Smooth muscle cell (in vitro differentiated cells): ENCODE results near the gene LMBR1. TPM values are rescaled to one million over a fixed set of nuclear protein-coding genes. Genes with fewer than 3 reads are reported as not detected.
A peak's percentile ranks its signal among the peaks of the same experiment; 100 is the strongest.
"Not testable (repeated sequence)": the region's sequence is repeated elsewhere in the genome, so short reads cannot be mapped to it uniquely, and the experiment has no call there.

Source experiments
- DNase-seq: peaks from one replicate; lab custom pipeline; 2025; ENCODE audit not compliant: unreplicated experiment; lab: John Stamatoyannopoulos, UW
- H2AFZ ChIP-seq: fragments of 200-600 bp; sonication (generic); 2 replicates; pipeline ENCODE4 v1.6.0; 2016; ENCODE audit warnings: antibody characterized with exemption, low read depth, mild to moderate bottlenecking
- H3F3A ChIP-seq: fragments of 200-600 bp; sonication (generic); 2 replicates; pipeline ENCODE4 v1.6.0; 2017; ENCODE audit warnings: antibody characterized with exemption, low read depth
- H3K27ac ChIP-seq: fragments of 200-600 bp; sonication (generic); 2 replicates; pipeline ENCODE4 v1.5.1; 2016; ENCODE audit warnings: low read depth, mild to moderate bottlenecking
- H3K27me3 ChIP-seq: fragments of 200-600 bp; sonication (generic); 2 replicates; pipeline ENCODE4 v1.6.1; 2016; ENCODE audit warnings: low read depth, mild to moderate bottlenecking
- H3K36me3 ChIP-seq: fragments of 200-600 bp; sonication (generic); 2 replicates; pipeline ENCODE4 v1.5.1; 2016; ENCODE audit warnings: low read depth
- H3K4me1 ChIP-seq: fragments of 200-600 bp; sonication (generic); 2 replicates; pipeline ENCODE4 v1.5.1; 2016; ENCODE audit warnings: low read depth
- H3K4me2 ChIP-seq: fragments of 200-600 bp; sonication (generic); 2 replicates; pipeline ENCODE4 v1.6.0; 2016; ENCODE audit warnings: mild to moderate bottlenecking
- H3K4me3 ChIP-seq: fragments of 200-600 bp; sonication (generic); 2 replicates; pipeline ENCODE4 v1.5.1; 2016; ENCODE audit warnings: mild to moderate bottlenecking
- H3K79me2 ChIP-seq: fragments of 200-600 bp; sonication (generic); 2 replicates; pipeline ENCODE4 v1.6.0; 2016; ENCODE audit warnings: low read depth, mild to moderate bottlenecking
- H3K9ac ChIP-seq: fragments of 200-600 bp; sonication (generic); 2 replicates; pipeline ENCODE4 v1.6.0; 2016; ENCODE audit warnings: low read depth
- H3K9me3 ChIP-seq: fragments of 200-600 bp; sonication (generic); replicated peaks from 2 replicates; pipeline ENCODE4 v1.5.1; 2016; ENCODE audit warnings: low read depth
- H4K20me1 ChIP-seq: fragments of 200-600 bp; sonication (generic); 2 replicates; pipeline ENCODE4 v1.6.0; 2016; ENCODE audit warnings: low read depth
- WGBS: methylation state at CpG from one replicate; pipeline ENCODE4 v1.1.7; 2016; ENCODE audit warnings: low lambda C conversion rate; 5-methylcytosine and 5-hydroxymethylcytosine counted together
- polyA plus RNA-seq: library from polyadenylated mRNA; unstranded; fragments of >200 nt; fragmentation: Nextera tagmentation; extraction: Ambion mirVana; gene quantifications from 2 replicates; pipeline ENCODE4 v1.2.1, GENCODE V29; 2016
- total RNA-seq: library from RNA; depleted of rRNA; stranded (reverse); fragments of >200 nt; gene quantifications from 2 replicates; pipeline ENCODE4 v1.2.3, GENCODE V29; 2014
- TF ChIP-seq, protein P1 (sequence below): fragments of 200-600 bp; sonication (generic); IDR thresholded peaks from 2 replicates; pipeline ENCODE4 v1.5.1; 2017; ENCODE audit warnings: borderline replicate concordance, mild to moderate bottlenecking, antibody characterized with exemption; ENCODE audit not compliant: insufficient read depth, poor library complexity, severe bottlenecking

Gene LMBR1
- total and polyA plus RNA-seq, 2 experiments from 2014 or later: 9.7 to 30.3 TPM

DNA sequence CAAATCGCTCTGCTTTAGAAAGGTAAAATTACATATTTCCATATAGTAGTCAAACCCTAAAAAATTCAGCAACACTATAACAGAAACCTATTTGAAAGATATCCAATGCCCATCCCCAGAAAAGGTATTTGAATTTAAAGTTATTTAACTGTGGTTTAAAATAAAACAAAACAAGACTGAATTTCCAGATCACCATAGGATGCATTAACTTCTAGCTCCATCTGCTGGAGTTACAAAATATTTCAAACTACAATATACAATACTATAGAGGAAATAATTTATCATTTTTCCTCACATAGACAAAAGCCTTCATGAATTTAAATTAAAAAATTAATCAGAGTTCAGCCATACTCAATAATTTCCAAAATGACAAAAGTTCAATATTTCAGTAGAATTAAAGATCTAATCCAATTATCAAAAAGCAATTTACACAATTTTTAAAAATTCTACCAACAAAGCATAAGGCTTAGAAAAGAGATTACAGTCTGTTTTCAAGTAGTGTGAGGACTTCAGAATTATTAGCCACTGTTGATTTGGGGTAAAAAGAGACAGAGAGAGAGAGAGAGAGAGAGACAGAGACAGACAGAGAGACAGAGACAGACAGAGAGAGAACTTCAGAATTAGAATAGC is 75.9 kb downstream of the LMBR1 start:
- Histone ChIP-seq H3K4me1 (no peaks in the 10 kb centered on the region), H3K27me3 (no peaks in the 10 kb centered on the region), H3F3A (no peaks in the 10 kb centered on the region), H3K9ac (no peak overlapping the region), H4K20me1 (no peaks in the 10 kb centered on the region), H3K4me2 (no peak overlapping the region), H3K4me3 (no peak overlapping the region), H3K36me3 (no peaks in the 10 kb centered on the region), H3K27ac (no peak overlapping the region), H3K9me3 (no peaks in the 10 kb centered on the region), H2AFZ (no peak overlapping the region), H3K79me2 (no peaks in the 10 kb centered on the region)
- no peak for DNase-seq
- WGBS: 100% methylated on average over 1 of the region's 1 CpG
- TF ChIP-seq, protein P1, sequence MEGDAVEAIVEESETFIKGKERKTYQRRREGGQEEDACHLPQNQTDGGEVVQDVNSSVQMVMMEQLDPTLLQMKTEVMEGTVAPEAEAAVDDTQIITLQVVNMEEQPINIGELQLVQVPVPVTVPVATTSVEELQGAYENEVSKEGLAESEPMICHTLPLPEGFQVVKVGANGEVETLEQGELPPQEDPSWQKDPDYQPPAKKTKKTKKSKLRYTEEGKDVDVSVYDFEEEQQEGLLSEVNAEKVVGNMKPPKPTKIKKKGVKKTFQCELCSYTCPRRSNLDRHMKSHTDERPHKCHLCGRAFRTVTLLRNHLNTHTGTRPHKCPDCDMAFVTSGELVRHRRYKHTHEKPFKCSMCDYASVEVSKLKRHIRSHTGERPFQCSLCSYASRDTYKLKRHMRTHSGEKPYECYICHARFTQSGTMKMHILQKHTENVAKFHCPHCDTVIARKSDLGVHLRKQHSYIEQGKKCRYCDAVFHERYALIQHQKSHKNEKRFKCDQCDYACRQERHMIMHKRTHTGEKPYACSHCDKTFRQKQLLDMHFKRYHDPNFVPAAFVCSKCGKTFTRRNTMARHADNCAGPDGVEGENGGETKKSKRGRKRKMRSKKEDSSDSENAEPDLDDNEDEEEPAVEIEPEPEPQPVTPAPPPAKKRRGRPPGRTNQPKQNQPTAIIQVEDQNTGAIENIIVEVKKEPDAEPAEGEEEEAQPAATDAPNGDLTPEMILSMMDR: peak; percentile 58

DNA sequence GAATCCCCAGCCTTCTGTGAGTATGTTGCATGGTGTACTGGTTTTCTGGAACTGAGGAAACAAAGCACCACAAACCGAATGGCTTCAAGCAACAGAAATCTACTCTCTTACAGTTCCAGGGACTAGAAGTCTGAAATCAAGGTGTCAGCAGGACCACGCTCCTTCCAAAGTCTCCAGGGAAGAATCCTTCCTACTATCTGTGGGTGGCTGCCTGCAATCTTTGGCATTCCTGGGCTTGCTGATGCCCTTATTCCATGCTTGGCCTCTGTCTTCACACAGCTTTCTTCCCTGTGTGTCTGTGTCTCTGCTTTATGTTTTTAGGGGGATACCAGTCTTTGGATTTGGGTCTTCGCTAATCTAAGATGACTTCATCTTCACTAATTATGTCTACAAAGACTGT is 81.3 kb downstream of the LMBR1 start:
- Histone ChIP-seq H2AFZ (no peak overlapping the region), H3K9ac (no peak overlapping the region), H3K4me2 (no peak overlapping the region), H3K4me1 (no peaks in the 10 kb centered on the region), H3K79me2 (no peaks in the 10 kb centered on the region), H3K4me3 (no peak overlapping the region), H3F3A (no peaks in the 10 kb centered on the region), H3K27ac (no peak overlapping the region), H3K36me3 (no peaks in the 10 kb centered on the region), H3K27me3 (no peaks in the 10 kb centered on the region), H3K9me3 (no peaks in the 10 kb centered on the region), H4K20me1 (no peaks in the 10 kb centered on the region)
- DNase-seq: no peak
- 96% methylated on average over 3 of the region's 3 CpGs for WGBS
- TF ChIP-seq, protein P1: no peak

DNA sequence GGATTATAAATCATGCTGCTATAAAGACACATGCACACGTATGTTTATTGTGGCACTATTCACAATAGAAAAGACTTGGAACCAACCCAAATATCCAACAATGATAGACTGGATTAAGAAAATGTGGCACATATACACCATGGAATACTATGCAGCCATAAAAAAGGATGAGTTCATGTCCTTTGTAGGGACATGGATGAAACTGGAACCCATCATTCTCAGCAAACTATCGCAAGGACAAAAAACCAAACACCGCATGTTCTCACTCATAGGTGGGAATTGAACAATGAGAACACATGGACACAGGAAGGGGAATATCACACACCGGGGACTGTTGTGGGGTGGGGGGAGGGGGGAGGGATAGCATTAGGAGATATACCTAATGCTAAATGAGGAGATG is 89.3 kb downstream of the LMBR1 start:
- not testable (repeated sequence) for H3K4me3 ChIP-seq, H3K9me3 ChIP-seq, H2AFZ ChIP-seq, DNase-seq, H3K27me3 ChIP-seq, H3K79me2 ChIP-seq, H3K27ac ChIP-seq, H4K20me1 ChIP-seq, H3K36me3 ChIP-seq, H3K9ac ChIP-seq, H3F3A ChIP-seq, H3K4me2 ChIP-seq, H3K4me1 ChIP-seq
- 85% methylated on average over 4 of the region's 4 CpGs for WGBS

DNA sequence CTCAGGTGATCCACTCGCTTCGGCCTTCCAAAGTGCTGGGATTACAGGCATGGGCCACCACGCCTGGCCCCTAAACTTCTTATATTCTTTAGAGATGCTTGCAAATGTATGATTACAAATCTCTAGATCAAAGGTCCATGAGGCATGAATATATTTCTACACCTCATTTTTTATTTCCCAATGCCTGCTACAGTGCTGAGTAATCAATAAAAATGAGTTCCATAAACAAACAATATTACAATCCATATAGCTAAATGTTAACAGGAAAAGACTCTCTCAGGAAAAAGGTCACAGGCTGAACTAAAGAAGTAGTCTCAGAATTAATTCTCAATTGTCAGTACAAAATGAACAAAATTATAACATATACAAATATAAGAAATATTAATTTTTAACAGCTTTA is 90.8 kb downstream of the LMBR1 start:
- Histone ChIP-seq H3K4me2 (no peak overlapping the region), H3K79me2 (no peaks in the 10 kb centered on the region), H3K9me3 (no peaks in the 10 kb centered on the region), H3F3A (no peaks in the 10 kb centered on the region), H2AFZ (no peak overlapping the region), H3K4me3 (no peak overlapping the region), H3K36me3 (no peaks in the 10 kb centered on the region), H3K27ac (no peak overlapping the region), H3K9ac (no peak overlapping the region), H4K20me1 (peaks cover 5% of the 10 kb centered on the region), H3K27me3 (no peaks in the 10 kb centered on the region), H3K4me1 (no peaks in the 10 kb centered on the region)
- TF ChIP-seq, protein P1: no peak
- 98% methylated on average over 3 of the region's 3 CpGs for WGBS
- DNase-seq: no peak
